PC-3 (cell line): ENCODE results near the gene CRELD2. TPM values are rescaled to one million over a fixed set of nuclear protein-coding genes. Genes with fewer than 3 reads are reported as not detected.

ENCODE experiments used
- ATAC-seq: fragments of 200-7000 bp; cut with Tn5 transposase; 2 replicates; pipeline ENCODE4 v1.9.1; 2020; ENCODE audit warnings: mild to moderate bottlenecking, moderate library complexity
- BruUV-seq: library from RNA; stranded (reverse); fragments of 400-500 nt; replicated peaks from 2 replicates; lab custom pipeline; 2021; lab: Mats Ljungman, UMichigan
- CTCF ChIA-PET: fragments of 300-600 bp; sonication (Branson Sonifier 250); formaldehyde crosslinking; loops from one replicate; lab custom pipeline; 2022; ENCODE audit warnings: antibody characterized with exemption; lab: Charles Lee
- POLR2A ChIA-PET: fragments of 300-600 bp; sonication (Branson Sonifier 250); formaldehyde crosslinking; loops from one replicate; lab custom pipeline; 2022; ENCODE audit warnings: antibody characterized with exemption; ENCODE audit not compliant: unreplicated experiment; lab: Charles Lee
- DNase-seq: peaks from one replicate; pipeline ENCODE4 v3.0.0-alpha.2; 2015
- H2AFZ ChIP-seq: fragments of 300-600 bp; sonication (generic); 2 replicates; pipeline ENCODE4 v1.6.0; 2016; ENCODE audit warnings: antibody characterized with exemption, low read length
- H3F3A ChIP-seq: fragments of 300-600 bp; sonication (generic); one replicate; pipeline ENCODE4 v1.6.0; 2017; ENCODE audit warnings: antibody characterized with exemption, low read length, control low read depth, mild to moderate bottlenecking; ENCODE audit not compliant: unreplicated experiment
- H3K27ac ChIP-seq: fragments of 300-600 bp; sonication (generic); 2 replicates; pipeline ENCODE4 v1.5.1; 2016; ENCODE audit warnings: mild to moderate bottlenecking, low read length
- H3K27me3 ChIP-seq: fragments of 300-600 bp; sonication (generic); 2 replicates; pipeline ENCODE4 v1.6.1; 2016; ENCODE audit warnings: low read length, mixed read lengths
- H3K36me3 ChIP-seq: fragments of 300-600 bp; sonication (generic); 2 replicates; pipeline ENCODE4 v1.6.1; 2016; ENCODE audit warnings: low read depth, mixed run types, low read length, mixed read lengths
- H3K4me1 ChIP-seq: fragments of 300-600 bp; sonication (generic); 2 replicates; pipeline ENCODE4 v1.5.1; 2016; ENCODE audit warnings: low read length; ENCODE audit not compliant: insufficient read depth
- H3K4me2 ChIP-seq: fragments of 300-600 bp; sonication (generic); 2 replicates; pipeline ENCODE4 v1.6.0; 2016; ENCODE audit warnings: low read length
- H3K4me3 ChIP-seq: fragments of 300-600 bp; sonication (generic); 2 replicates; pipeline ENCODE4 v1.5.1; 2016; ENCODE audit warnings: mild to moderate bottlenecking, low read length, mixed read lengths
- H3K79me2 ChIP-seq: fragments of 300-600 bp; sonication (generic); 2 replicates; pipeline ENCODE4 v1.6.1; 2017; ENCODE audit warnings: low read length, mixed read lengths
- H3K9ac ChIP-seq: fragments of 300-600 bp; sonication (generic); 2 replicates; pipeline ENCODE4 v1.6.0; 2016; ENCODE audit warnings: mild to moderate bottlenecking, low read length
- H3K9me2 ChIP-seq: fragments of 300-600 bp; sonication (generic); replicated peaks from 2 replicates; pipeline ENCODE4 v1.6.1; 2016; ENCODE audit warnings: mixed run types, low read length, mixed read lengths
- H3K9me3 ChIP-seq: fragments of 300-600 bp; sonication (generic); 2 replicates; pipeline ENCODE4 v1.6.1; 2016; ENCODE audit warnings: low read length, mixed read lengths
- H4K20me1 ChIP-seq: fragments of 300-600 bp; sonication (generic); 2 replicates; pipeline ENCODE4 v1.6.1; 2016; ENCODE audit warnings: low read length, mixed read lengths
- CTCF ChIP-seq: fragments of 300-600 bp; sonication (generic); conservative IDR thresholded peaks from 2 replicates; pipeline ENCODE4 v1.5.1; 2017; ENCODE audit warnings: antibody characterized with exemption, low read depth, mild to moderate bottlenecking, low read length
- EZH2 ChIP-seq: fragments of 300-600 bp; sonication (generic); IDR thresholded peaks from one replicate; pipeline ENCODE4 v1.6.1; 2017; ENCODE audit warnings: antibody characterized with exemption, mild to moderate bottlenecking, low read length; ENCODE audit not compliant: unreplicated experiment
- EZH2phosphoT487 ChIP-seq: fragments of 300-600 bp; sonication (generic); IDR thresholded peaks from 2 replicates; pipeline ENCODE4 v1.6.1; 2018; ENCODE audit warnings: mild to moderate bottlenecking, antibody characterized with exemption, low read length, borderline replicate concordance
- intact Hi-C: fragments of 100-400 bp; cut with micrococcal nuclease; formaldehyde crosslinking; loops from 2 replicates; pipeline ENCODE4 v1.9.0; 2023
- total RNA-seq: library from RNA; depleted of rRNA; stranded (reverse); fragments of >200 nt; gene quantifications from 2 replicates; pipeline ENCODE4 v1.2.3, GENCODE V29; 2014

CRELD2 gene
- total RNA-seq, 1 experiment from 2014 or later: 71.3 TPM

- Histone ChIP-seq H4K20me1 (peaks cover 15% of the 10 kb centered on the region), H3K9me2 (no peaks in the 10 kb centered on the region), H3K9ac (no peak overlapping the region), H3K79me2 (peaks cover 17% of the 10 kb centered on the region), H3K9me3 (no peaks in the 10 kb centered on the region), H3K4me3 (no peak overlapping the region), H3K27me3 (no peaks in the 10 kb centered on the region), H3K36me3 (peaks cover 10% of the 10 kb centered on the region), H3K27ac (no peak overlapping the region), H3K4me2 (no peak overlapping the region), H2AFZ (no peak overlapping the region), H3F3A (no peaks in the 10 kb centered on the region), H3K4me1 (peaks cover 24% of the 10 kb centered on the region)
- ChIA-PET POLR2A (no interaction called here), CTCF (no interaction called here)
- intact Hi-C loops: no loop called here
- no TSS peak for BruUV-seq
- DNase-seq: no peak
- TF ChIP-seq EZH2phosphoT487 (no peak), CTCF (no peak), EZH2 (no peak)
- no peak for ATAC-seq
Measured at GRCh38 chr22:49967706-49968208, 49.3 kb downstream of the CRELD2 start.

GRCh38 chr22:49968313-49968830 is 49.9 kb downstream of the CRELD2 start:
- H3K27ac ChIP-seq: no peak overlapping the region
- no peaks in the 10 kb centered on the region for H3K9me3 ChIP-seq
- H4K20me1 ChIP-seq: peaks cover 9% of the 10 kb centered on the region
- intact Hi-C loops: no loop called here
- peaks cover 3% of the 10 kb centered on the region; the same call in 1 of the 2 replicates for H3K36me3 ChIP-seq
- no peaks in the 10 kb centered on the region for H3K27me3 ChIP-seq
- no peaks in the 10 kb centered on the region for H3K9me2 ChIP-seq
- H3K4me3 ChIP-seq: no peak overlapping the region
- ATAC-seq (no peak), DNase-seq (no peak)
- ChIA-PET CTCF (no interaction called here), POLR2A (no interaction called here)
- no peak overlapping the region for H2AFZ ChIP-seq
- peaks cover 11% of the 10 kb centered on the region for H3K79me2 ChIP-seq
- no peak for TF ChIP-seq EZH2phosphoT487
- peaks cover 18% of the 10 kb centered on the region for H3K4me1 ChIP-seq
- peaks cover 4% of the 10 kb centered on the region for H3F3A ChIP-seq
- no peak overlapping the region for H3K4me2 ChIP-seq
- no peak overlapping the region for H3K9ac ChIP-seq
- no TSS peak for BruUV-seq

- Histone ChIP-seq H3K9me3 (no peaks in the 10 kb centered on the region), H4K20me1 (peaks cover 2% of the 10 kb centered on the region), H2AFZ (no peak overlapping the region), H3K4me2 (no peak overlapping the region), H3K36me3 (no peaks in the 10 kb centered on the region), H3K9me2 (no peaks in the 10 kb centered on the region), H3K4me1 (peaks cover 11% of the 10 kb centered on the region), H3K79me2 (peaks cover 4% of the 10 kb centered on the region), H3K4me3 (no peak overlapping the region), H3K27me3 (no peaks in the 10 kb centered on the region), H3F3A (peaks cover 5% of the 10 kb centered on the region), H3K27ac (no peak overlapping the region), H3K9ac (no peak overlapping the region)
- CTCF ChIA-PET: no interaction called here
- POLR2A ChIA-PET: no interaction called here
- TF ChIP-seq EZH2phosphoT487: no peak
- TF ChIP-seq CTCF: no peak
- no peak for TF ChIP-seq EZH2
- ATAC-seq (no peak), DNase-seq (no peak)
- intact Hi-C loops: no loop called here
- BruUV-seq: no TSS peak
Measured at GRCh38 chr22:49968831-49969661, 50.6 kb downstream of the CRELD2 start.
